Right lobe of liver (tissue), 4 donors: ENCODE measurements around the gene TMPRSS2.

Experiments used
- POLR2A ChIP-seq: fragments of 450-650 bp; IDR thresholded peaks from one replicate; pipeline ENCODE4 v1.6.1; 2017; ENCODE audit warnings: antibody characterized with exemption, mild to moderate bottlenecking
- TF ChIP-seq, protein P1 (sequence below), 4 donors: fragments of 200-600 bp in 3 of 4; fragments of 450-650 bp in 1 of 4; IDR thresholded peaks; one replicate each; pipeline versions ENCODE4 v1.5.1 to v1.8.0; 2016 to 2022; ENCODE audit warnings: antibody characterized with exemption in 4 of 4, mild to moderate bottlenecking in 2 of 4
- donor health status: DM: no; HTN: no; CAD: no.
- donor health status: DM: no; HTN: no; CAD: no.
- donor health status: DM: no; HTN: yes; CAD: no.

DNA sequence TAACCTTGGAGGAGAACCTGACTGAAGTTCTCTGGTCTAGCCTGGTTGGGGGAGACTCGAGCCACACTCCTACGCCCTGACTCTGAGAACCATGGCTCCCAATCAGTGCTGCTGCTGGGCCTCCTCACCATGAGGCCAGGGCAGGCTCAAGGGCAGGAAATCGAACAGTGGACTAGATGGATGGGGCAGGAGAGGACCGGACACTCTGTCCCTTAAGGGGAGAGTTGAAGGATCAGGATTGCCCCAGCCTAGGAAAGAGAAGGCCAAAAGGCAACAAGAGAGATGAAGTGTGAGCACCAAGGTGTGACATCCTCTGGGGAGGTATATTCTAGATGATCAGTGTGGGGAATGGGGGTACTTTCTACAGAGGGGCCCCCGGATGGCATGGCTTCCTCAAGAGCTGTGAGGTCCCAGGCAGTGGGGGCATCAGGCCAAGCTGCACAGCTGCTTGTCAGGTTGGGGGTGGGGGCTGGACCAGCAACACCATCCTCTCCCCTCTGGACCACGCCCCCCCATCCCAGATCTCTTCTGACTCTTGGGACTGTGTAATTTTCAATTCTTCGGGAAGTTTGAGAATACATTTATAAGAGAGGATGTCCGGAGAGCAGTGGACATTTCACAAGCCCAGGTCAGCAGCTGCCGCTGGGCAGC lies 47.9 kb downstream of the TMPRSS2 start:
- TF ChIP-seq POLR2A, result no peak
- TF ChIP-seq, protein P1, sequence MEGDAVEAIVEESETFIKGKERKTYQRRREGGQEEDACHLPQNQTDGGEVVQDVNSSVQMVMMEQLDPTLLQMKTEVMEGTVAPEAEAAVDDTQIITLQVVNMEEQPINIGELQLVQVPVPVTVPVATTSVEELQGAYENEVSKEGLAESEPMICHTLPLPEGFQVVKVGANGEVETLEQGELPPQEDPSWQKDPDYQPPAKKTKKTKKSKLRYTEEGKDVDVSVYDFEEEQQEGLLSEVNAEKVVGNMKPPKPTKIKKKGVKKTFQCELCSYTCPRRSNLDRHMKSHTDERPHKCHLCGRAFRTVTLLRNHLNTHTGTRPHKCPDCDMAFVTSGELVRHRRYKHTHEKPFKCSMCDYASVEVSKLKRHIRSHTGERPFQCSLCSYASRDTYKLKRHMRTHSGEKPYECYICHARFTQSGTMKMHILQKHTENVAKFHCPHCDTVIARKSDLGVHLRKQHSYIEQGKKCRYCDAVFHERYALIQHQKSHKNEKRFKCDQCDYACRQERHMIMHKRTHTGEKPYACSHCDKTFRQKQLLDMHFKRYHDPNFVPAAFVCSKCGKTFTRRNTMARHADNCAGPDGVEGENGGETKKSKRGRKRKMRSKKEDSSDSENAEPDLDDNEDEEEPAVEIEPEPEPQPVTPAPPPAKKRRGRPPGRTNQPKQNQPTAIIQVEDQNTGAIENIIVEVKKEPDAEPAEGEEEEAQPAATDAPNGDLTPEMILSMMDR (IDR thresholded peaks at IDR 0.05), result no peak
